Measurements from ENCODE around the gene EFCAB6.

The EFCAB6 gene

DNA sequence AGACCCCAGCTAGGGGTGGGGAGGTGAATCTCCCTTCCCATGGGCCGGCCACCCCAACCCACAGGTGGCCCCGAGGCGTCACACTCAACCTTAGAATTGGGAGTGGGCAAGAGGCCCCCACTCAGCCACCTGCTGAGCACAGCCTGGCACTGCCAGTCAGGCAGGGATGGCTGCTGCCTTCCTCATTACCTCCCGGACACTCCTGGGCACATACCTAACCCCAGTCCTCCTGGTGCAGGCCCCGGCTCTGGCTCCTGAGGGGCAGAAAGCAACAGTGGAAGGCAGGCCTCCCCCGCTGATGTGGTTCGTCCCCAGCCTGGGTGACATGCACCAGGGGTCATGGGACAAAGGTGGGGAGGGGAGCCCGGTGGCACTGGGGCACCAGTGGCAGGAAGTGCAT, 296.7 kb downstream of the EFCAB6 start:
- no peak for DNase-seq

DNA sequence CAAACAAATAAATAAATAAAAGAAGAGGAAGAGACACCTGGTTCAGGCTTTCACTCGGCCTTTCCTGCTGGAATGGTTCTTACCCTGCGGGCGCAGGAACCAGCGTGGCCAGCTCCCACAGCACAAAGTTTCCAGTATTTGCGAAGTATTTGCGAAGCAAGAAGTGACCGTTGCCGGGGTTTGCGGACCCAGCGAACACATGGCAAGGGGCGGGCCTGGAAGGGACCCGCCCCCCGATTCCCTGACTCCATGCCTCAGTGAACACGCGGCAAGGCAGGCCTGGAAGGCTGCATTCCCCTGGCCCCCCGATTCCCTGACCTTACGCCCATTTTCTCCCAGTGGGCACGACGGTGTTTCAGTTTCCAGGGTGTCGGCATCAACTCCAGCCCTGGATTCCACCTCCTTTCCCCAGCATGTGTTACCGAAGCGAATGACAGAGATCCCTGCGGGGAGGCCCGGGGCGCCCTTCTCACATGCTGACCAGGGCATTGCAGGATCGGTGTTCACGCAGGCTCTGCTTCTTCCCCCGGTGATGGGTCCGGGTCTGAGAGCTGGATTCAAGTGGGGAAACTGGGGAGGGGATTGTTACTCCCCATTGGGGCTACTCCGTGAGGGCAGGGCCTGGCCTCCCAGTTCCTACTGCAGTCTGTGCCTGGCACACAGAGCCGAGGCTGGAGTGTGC, 297.5 kb downstream of the EFCAB6 start:
- no peak for DNase-seq

DNA sequence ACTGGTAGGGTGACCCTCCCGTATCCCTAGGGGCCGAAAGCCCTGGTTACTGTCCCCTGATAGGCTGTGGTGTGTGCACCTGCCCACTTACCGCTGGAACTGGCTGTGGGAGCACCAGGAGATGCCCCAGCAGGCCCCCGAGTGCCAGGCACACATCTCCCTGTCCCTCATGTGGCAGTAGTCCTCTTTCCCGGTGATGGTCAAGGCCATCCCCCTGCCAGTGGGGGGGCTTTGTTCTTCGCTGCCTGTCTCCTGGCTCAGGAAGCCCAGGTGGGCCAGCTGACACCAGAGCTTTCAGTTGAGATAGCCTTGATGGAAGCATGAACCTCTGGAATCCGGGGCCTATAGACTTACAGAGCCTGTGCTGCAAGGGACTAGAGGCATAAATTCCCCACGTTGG, 299.8 kb downstream of the EFCAB6 start:
- no peak for DNase-seq

DNA sequence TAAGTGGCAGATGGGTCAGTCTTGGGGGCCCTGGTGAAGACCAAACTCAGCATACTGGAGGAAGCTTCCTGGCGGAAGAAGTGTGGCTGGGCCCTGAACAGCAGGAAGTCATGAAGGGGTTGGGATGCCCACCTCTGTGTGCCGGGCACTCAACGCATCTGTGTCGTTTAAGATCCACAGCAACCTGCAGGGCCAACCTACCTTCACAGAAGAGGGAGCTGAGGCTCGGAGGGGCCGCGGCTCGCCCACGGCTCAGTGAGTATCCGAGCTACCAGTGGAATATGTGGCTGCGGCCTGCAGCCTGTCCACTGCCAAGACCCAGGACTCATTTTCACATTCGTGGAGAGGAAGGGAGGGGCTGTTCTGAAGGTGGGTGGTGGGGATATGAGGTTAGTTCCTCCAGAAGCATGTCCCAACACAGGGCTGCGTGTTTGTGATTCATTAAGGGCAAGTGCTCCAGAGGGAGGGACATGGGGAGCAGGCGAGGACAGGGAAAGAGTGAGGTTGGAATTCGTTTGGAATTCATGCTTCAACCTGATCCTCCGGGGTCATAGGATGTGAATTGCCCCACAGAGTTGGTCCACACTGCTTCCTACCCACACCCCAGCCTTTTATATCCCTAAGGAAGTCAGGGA, 300.7 kb downstream of the EFCAB6 start:
- no peak for DNase-seq

DNA sequence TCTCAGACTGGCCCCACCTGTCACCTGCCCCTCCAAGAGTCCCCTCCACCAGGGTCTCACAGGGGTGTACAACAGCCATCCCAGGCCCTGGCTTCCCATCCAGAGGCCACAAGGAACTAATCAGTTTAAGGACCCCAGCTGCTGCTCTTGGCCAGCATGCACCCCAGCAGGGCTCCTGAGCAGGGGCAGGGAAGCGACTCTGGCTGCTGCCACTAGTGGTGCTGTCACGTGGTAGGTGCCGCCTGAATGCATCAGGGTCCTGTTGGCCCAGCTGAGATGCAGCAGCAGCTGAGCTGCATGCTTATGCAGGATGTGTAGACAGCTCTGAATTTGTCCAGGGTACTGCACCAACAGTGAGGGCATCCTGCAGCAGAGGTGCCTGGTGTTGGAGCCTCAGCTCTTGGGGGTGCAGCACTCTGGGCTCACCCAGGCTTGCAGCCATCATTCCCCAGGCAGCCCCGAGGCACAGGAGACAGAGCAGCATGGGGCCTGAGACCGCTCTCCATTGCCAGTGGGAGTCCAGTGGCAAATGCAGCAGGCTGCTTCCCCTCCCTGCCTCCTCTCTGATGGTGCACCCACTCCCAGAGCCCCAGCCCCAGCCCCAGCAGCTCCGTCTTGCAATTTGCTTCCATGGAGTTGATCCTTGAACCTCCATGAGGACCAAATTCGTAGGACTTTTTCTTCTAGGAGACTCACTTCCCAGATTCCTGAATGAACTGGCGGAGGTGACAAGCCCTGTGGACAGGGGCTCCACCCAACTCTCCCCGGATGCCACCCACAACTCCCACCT, 301.6 kb downstream of the EFCAB6 start:
- no peak for DNase-seq

DNA sequence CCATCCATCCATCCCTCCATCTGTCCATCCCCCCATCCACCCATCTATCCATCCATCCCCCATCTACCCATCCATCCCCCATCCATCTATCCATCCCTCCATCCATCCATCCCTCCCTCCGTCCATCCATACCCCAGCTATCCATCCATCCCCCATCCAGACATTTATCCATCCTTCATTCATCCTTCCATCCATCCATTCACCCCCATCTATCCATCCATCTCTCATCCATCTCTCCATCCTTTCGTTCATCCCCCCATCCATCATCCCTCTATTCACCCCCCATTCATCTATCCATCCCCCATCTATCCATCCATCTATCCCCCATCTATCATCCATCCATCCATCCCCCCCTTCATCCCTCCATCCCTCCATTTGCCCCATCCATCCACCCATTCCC, 302.8 kb downstream of the EFCAB6 start:
- DNase-seq = no peak

DNA sequence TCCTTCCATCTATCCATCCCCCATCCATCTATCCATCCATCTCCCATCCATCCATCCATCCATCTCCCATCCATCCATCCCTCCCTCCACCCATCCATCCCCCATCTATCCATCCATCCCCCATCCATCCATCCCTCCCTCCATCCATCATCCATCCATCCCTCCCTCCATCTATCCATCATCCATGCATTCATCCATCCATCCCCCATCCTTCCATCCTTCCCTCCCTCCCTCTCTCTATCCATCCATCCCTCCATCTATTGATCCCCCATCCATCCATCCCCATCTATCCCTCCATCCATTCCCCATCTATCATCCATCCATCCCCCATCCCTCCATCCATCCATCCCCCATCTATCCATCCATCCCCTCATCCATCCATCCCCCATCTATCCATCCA, 303.6 kb downstream of the EFCAB6 start:
- DNase-seq = no peak

DNA sequence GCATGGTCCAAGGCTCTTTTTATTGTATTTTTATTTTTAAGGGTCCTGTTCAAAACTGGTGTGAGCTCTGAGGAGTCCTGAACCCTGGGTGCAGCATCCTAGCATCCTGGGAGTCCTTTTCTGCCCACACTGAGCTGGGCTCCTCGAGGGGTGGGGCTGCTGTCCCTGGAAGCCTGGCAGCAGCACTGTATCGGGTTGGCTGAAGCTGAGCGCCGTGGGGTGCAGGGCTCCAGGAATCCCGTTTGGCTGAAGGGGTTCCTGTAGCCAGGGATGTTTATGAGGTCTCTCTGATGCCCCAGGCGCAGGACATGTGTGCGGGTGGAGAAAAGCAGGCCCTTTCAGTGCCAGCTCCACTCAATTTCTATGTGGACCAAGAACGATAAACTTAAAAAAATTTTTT, 304.9 kb downstream of the EFCAB6 start:
- DNase-seq = no peak

DNA sequence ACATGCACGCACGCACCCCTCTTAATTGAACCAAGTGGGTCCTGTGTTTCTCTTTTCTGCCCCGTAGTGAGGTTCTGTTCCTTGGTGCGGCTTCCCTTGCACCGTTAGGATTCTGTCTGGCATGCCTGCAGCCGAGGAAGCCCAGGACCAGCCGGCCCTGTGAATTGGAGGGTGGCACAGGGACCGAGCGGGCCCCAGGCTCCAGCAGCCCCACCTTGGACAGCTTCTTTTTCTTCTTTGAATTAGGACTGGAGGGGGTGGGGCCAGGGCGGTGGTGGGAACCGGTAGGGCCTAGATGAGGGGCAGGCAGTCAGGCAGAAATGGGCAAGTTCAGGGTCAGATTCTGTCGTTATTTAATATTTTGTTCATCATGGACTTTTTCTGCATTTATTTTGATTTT, 305.6 kb downstream of the EFCAB6 start:
- DNase-seq = no peak

DNA sequence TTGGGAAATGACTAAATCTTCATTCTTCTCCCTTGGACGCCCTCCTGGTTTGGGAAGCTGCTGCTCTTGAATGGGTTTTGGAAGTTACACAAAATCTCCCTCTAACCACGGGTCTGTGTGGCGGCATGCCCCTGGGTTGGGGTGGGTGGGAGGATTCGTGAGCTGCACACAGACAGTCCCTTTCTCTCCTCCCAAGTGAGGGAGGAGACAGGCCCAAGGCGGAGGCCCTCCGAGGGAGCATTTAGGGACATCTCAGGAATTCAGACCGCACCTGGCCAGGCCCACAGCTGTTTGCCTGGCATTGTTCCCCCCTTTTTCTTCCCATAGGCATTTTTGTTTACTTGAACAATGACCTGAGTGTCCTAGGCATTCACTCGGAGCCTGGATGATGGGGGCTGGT, 306.2 kb downstream of the EFCAB6 start:
- no peak for DNase-seq

DNA sequence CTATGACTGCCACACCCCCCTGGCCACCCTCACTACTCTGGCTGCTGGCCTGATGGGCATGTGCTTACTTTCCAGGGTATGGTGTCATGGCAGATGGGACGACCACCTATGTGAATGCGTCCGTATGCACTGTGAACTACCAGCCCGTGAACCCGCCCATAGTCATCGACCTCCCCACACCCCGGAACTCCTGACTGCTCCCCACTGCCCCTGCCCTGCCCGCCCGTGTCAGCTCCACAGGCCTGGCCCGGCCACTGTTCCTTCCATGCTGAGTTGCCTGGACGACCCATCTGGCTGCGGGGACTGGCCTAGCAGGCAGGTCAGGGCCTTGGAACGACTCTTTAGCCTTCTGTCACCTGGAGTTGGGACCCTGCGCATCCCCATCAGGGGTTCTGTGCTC, 306.7 kb downstream of the EFCAB6 start:
- no peak for DNase-seq

DNA sequence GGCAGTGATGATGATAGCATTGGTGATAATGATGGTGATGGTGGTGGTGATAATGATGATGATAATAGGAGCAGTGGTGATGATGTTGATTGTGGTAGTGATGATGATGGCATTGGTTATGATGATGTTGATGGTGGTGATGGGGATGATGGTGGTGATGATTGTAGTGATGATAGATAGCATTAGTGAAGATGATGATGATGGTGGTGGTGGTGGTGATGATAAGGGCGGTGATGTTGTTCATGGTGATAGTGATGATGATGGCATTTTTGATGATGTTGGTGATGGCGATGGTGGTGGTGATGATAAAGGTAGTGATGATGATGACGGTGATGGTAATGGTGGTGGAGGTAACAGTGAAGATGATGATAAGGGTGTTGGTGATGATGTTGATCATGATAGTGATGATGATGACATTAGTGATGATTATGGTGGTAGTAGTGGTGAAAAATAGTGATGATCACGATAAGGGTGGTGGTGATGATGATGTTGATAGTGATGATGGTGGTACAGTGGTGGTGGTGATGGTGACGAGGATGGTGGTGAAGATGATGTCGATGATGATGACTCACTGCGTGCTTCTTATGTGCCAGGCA, 307.3 kb downstream of the EFCAB6 start:
- DNase-seq = no peak

DNA sequence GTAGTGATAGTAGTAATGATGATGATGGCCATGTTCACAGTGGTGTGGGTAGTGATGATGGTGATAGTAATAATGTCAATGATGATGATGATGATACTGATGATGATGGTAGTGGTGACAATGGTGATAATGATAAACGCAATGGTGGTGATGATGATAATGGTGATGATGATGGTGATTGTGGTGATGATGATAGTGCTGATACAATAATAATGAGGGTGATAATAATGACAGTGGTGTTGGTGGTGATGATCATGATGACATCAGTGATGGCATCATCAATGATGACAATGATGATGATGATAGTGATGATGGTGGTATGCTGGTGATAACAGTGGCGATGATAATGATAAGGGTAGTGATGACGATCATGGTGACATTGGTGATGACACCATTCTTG, 308.0 kb downstream of the EFCAB6 start:
- no peak for DNase-seq

DNA sequence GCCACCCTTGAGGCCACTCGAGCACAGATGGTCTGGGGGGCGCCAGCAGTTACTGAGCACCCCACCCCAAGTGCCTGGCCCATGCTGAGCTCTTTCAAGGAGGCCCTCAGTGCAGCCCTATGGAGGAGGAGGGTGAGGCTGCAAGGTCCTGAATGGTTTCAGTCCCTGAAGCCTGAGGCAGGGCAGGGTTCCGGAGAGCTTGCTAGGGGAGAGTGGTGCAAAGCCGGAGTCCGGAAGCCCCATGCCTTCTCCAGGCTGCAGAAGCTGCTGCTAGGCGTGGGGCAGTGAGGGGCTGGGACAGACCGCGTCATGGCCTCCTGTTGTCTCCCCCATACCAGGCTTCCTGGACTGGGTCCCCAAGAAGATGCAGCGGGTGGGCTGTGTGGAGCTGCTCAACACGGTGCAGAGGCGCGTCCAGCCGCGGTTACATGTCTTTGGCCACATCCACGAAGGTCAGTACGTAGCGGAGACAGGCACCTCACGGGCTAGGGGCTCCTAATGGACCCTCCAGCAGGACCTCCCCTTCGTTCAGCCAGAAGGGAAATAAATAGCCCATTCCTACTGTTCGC, 309.7 kb downstream of the EFCAB6 start:
- no peak for DNase-seq

DNA sequence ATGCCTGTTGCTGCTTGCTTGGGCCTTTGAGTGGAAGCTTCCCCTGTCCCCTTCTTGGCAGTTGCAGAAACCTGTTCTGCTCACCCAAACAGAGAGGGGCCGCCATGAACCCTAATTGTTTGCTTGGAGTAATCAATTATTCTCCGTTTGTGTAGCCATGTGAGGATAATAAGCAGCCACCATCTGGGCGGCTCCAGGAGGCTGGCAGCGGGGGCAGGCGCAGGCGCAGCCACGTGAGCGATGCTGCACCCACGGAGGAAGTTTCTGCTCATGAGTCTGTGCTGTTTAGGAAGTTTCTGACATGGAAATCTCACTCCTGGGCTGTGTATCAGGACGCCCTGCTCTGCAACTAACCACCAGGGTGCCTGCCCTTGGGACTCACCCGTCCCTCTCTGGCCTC, 310.2 kb downstream of the EFCAB6 start:
- DNase-seq = no peak

DNA sequence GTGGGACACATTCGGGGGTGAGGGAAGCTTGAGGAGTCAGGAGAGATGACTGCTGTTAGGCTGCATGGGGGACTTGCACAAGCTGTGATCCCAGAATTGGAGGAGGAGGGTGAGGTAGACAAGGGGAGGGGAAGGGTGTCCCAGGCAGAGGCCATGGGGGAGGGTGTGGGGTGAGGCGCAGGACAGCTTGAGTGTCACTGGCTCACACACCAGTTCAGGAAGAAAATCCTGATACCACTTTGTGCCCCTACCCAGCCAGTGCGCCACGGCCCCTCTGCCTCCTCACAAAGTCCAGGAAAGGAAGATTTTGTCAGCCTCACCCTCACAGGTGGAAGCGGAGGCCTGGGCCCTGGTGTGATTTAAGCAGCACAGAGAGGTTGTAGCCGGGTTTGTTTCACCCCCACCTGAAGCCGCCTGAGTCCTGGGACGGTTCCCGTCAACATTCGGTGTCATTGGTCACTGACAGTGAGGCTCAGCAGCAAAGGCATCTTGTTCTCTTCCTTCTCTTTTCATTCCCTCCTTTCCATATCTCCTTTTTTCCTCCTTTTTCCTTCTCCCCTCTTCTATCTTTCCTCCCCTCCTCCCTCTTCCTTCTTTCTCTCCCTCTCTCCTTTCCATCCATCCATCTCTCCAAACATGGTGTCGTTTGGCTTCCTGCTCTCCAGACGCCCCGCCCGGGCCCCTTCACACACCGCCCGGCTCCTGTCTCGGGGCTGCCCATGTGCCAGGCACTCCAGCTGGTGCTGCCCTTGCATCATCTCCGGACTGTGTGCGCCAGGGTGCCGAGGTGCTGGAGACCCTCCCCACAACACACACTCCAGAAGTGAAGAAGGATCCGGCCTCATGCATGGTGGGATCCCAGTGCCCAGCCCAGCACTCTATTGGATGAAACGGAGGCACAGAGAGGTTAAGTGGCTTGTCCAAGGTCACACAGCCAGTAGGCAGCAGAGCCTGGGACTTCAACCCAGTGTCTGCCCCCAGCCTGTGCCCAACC, 311.0 kb downstream of the EFCAB6 start:
- DNase-seq = no peak

DNA sequence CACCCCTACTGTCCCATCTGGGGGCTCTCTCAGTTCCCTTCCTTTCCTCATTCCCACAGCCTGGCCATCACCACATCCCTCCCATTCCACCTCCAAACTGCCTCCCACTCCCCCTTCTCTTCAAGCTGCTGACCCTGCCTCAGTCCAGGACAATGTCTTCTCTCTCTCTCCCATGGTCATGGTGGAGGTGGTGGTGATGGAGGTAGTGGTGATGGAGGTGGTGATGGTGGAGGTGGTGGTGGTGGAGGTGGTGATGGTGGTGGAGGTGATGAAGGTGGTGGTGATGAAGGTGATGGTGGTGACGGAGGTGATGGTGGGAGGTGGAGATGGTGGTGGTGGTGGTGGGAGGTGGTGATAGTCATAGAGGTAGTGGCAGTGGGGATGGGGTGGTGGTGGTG, 313.2 kb downstream of the EFCAB6 start:
- no peak for DNase-seq

DNA sequence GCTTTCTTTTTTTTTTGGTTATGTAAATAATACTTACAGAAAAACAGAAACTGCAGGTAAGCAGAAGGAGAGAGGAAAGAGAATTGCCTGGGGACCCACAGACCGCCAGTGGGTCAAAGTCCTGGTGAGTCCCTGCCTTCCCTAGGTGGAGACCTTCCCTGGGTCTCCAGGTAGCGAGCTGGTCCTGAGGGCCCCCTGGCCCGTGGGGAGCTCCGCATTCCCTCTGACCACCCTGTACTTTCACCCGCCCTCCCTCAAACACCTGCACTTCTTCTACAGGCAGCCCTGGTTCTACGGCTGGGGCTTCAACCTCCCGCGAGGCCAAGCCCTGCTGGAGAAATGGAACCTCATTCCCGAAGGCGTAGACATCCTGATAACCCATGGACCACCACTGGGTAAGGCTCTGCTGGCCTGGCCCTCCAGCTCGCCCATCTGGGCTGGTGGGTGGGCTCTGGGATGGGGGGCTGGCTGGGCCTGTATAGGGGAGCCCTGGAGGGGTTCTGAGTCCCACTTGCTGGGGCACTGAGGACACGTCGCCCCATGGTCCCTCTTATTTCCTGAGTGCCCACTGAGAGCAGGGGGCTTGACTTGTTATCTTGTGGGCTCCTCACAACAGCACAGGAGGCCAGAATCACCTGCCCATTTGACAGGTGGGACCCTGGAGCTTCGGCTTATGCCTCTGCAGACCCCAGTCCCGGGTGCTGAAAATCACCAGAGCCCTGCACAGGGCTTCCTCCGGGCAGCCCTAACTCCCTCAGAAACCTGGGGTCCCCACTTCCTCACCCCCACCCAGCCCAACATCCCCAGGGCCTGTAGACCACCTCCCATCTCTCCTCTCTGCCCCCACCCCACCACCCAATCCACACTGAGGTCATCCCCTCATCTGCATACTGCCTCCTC, 313.9 kb downstream of the EFCAB6 start:
- DNase-seq = no peak

DNA sequence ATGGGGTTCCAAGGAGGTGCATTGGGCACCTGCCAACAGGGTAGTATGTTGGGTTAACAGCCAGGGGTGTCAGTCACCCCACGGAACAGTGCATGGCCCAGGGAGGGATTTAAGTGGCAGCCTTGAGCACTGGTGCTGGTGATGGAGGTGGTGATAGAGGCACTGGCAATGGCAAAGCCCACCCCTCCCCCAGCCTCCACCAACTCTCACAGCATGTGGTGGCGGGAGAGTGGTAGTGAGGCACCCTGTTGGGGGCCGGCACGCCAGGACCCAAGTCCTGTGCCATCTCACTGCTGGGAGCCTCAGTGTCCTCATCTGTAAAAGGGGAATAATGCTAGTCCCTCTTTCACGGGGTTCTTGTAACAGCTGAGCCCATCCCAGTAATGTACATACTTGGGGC, 318.8 kb downstream of the EFCAB6 start:
- DNase-seq = no peak

DNA sequence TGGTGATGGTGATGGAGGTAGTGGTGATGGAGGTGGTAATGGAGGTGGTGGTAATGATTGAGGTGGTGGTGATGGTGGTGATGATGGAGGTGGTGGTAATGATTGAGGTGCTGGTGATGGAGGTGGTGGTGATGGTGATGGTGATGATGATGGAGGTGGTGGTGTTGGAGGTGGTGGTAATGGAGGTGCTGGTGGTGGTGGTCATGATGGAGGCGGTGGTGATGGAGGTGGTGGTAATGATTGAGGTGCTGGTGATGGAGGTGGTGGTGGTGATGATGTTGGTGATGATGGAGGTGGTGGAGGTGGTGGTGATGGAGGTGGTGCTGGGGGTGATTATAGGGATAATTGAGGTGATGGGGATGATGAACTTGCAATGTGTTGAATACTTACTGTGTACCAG, 320.4 kb downstream of the EFCAB6 start:
- DNase-seq = no peak

DNA sequence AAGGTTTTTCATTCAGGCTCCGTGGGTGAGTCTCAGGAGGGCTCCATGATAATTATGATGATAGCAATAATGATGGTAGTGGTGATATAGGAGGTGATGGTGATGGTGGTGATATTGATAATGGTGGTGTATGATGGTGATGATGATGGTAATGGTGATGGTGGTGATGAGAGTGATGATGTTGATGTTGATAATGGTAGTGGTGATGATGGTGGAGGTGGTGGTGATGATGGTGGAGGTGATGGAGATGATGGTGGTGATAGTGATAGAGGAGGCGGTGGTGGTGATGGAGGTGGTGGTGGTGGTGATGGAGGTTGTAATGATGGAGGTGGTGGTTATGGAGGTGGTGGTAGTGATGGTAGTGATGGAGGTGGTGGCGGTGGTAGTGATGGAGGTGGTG, 320.9 kb downstream of the EFCAB6 start:
- DNase-seq = no peak

Data from EL (cell line).